Keratinocyte (primary cell): ENCODE results near the gene ADPGK.

Experiments
- CTCF ChIP-seq, 3 experiments: IDR thresholded peaks in 1 of 3; conservative IDR thresholded peaks in 1 of 3; optimal IDR thresholded peaks in 1 of 3; 2 replicates in 2 of 3; 3 replicates in 1 of 3; pipeline versions ENCODE3 to v1.5.1; 2011; ENCODE audit warnings: low read length in 3 of 3, mild to moderate bottlenecking in 3 of 3, moderate library complexity in 2 of 3, control low read depth in 1 of 3, inconsistent platforms in 1 of 3; ENCODE audit not compliant: insufficient read depth in 2 of 3; ENCODE audit errors: extremely low read depth in 1 of 3
- EZH2 ChIP-seq: IDR thresholded peaks from one replicate; pipeline ENCODE4 v1.6.1; 2012; ENCODE audit warnings: inconsistent platforms, mild to moderate bottlenecking, low read length, moderate library complexity

GRCh38 chr15:72735111-72735510 lies 48.4 kb downstream of the ADPGK start:
- TF ChIP-seq EZH2: no peak
- TF ChIP-seq CTCF (optimal IDR thresholded peaks at IDR 0.05 in 1 of 3, IDR thresholded peaks at IDR 0.05 in 1 of 3, conservative IDR thresholded peaks at IDR 0.05 in 1 of 3; ENCODE audit: extremely low read depth in 1 of 3, insufficient read depth in 2 of 3, low read length in 3 of 3): no peak
